OCI-LY3 (cell line): ENCODE data around the gene AUTS2.

ENCODE experiments used
- EZH2phosphoT487 ChIP-seq: fragments of 200-600 bp; shearing (Covaris generic); IDR thresholded peaks from 2 replicates; pipeline ENCODE4 v1.6.1; 2018; ENCODE audit warnings: antibody characterized with exemption, mixed run types, low read depth
- TF ChIP-seq, protein P1 (sequence below): fragments of 200-600, 300-600 bp; sonication (generic); IDR thresholded peaks from 2 replicates; pipeline ENCODE4 v1.5.1; 2014; ENCODE audit warnings: antibody characterized with exemption, low read length, low read depth

DNA sequence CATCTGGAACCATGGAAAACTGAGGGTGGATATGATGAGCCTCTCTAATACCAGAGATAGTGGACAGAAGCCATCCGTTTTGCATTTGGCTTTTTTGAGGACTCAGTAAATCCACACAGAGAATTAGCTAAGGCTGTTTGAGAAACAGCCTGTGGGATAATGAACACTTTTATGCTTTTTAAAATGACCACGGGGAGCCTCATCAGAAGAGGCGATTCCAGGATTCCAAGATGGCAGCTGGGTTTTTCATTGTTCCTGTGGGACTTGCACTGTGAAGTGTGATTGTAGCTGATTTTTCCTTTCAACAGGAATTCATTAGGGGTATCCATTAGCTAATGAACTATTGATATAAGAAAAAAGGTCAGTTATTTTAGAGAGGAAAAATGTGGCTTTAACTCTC lies 353.2 kb downstream of the AUTS2 start:
- TF ChIP-seq, protein P1, sequence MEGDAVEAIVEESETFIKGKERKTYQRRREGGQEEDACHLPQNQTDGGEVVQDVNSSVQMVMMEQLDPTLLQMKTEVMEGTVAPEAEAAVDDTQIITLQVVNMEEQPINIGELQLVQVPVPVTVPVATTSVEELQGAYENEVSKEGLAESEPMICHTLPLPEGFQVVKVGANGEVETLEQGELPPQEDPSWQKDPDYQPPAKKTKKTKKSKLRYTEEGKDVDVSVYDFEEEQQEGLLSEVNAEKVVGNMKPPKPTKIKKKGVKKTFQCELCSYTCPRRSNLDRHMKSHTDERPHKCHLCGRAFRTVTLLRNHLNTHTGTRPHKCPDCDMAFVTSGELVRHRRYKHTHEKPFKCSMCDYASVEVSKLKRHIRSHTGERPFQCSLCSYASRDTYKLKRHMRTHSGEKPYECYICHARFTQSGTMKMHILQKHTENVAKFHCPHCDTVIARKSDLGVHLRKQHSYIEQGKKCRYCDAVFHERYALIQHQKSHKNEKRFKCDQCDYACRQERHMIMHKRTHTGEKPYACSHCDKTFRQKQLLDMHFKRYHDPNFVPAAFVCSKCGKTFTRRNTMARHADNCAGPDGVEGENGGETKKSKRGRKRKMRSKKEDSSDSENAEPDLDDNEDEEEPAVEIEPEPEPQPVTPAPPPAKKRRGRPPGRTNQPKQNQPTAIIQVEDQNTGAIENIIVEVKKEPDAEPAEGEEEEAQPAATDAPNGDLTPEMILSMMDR: no peak
- TF ChIP-seq EZH2phosphoT487: no peak
